ENCODE measurements around the gene SBF2.

GRCh38 chr11:10139656-10140055 lies 154.4 kb downstream of the SBF2 start:
- TF ChIP-seq CTCF (IDR thresholded peaks at IDR 0.05) = no peak
- TF ChIP-seq EZH2 (IDR thresholded peaks at IDR 0.05; ENCODE audit: borderline replicate concordance, insufficient read depth, low read depth, low read length, poor library complexity, severe bottlenecking) = no peak

Data from B cell (primary cell).